ENCODE data around the gene ARSJ.
A peak's percentile ranks its signal among the peaks of the same experiment; 100 is the strongest.

Gene ARSJ

DNA sequence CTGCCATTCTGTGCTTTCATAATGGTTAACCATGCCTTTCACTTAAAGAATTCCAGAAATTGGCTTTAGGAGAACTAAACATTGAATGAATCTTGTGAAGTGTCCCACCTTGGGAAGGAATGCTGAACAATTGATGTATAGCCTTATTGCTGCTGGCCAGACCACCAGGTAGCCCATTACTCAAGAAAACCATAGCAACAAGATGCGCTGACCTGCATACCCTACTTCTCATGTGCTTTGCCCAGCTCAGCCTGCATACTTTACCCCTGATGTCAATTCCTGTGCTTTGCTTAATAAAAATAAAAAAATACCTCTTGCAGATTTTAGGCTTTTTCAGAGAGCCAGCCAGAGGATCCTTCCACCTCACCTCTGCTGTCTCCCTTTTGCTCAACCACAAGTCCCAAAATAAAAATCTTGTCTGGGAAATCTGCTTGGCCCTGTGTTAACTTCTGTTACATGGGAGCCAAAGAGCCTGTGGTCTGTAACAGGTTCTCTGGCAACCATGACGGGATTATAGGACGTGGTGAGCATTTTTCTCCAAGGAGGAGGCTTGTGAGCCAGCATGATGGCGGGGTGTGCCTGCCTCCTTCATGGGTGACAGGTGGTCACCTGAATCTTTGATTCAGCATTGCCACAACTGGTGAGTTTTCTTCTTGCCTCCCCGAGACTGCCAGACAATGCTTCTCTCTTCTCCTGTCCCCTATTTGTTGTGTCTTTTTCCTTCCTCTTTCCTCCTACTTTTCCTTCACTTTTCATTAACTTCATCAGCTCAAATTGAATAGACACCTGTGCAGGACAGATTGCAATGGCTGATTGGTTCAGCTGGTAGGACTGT lies 106.8 kb downstream of the ARSJ start:
- no peak for TF ChIP-seq CTCF (IDR thresholded peaks at IDR 0.05; ENCODE audit: low read depth, low read length)
- in situ Hi-C loops (cut with HindIII; ENCODE audit: low sequenced_read_pairs): no loop called here
- H3K4me3 ChIP-seq (ENCODE audit: low read depth, low read length): no peak overlapping the region
- DNase-seq (ENCODE audit: low read depth, low spot score): peak; percentile 47

DNA sequence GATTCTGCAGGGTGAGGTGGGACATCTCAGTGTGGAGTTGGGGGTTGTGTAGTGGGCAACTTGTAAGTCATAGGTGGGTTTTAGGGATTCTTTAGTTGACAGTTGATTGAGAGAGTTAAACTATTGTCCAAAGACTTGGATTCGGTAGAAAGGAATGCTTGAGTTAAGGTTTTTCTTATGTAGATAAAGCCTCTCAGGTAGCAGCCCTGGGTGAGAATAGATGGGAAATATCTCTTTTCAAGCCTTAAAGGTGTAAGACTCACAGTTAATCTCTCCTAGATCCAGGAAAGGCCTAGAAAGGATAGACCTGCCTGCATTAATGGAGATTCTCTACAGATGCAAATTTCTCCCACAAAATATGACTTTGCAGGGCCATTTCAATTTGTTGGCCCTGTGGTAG lies 108.4 kb downstream of the ARSJ start:
- no peak overlapping the region for H3K4me3 ChIP-seq (ENCODE audit: low read depth, low read length)
- in situ Hi-C loops (cut with HindIII; ENCODE audit: low sequenced_read_pairs): no loop called here
- no peak for TF ChIP-seq CTCF (IDR thresholded peaks at IDR 0.05; ENCODE audit: low read depth, low read length)
- no peak for DNase-seq (ENCODE audit: low read depth, low spot score)

GRCh38 chr4:113869743-113870375 lies 109.6 kb downstream of the ARSJ start:
- no peak for TF ChIP-seq CTCF (IDR thresholded peaks at IDR 0.05; ENCODE audit: low read depth, low read length)
- no peak overlapping the region for H3K4me3 ChIP-seq (ENCODE audit: low read depth, low read length)
- in situ Hi-C loops (cut with HindIII; ENCODE audit: low sequenced_read_pairs): no loop called here
- DNase-seq (ENCODE audit: low read depth, low spot score): peak; percentile 61

GRCh38 chr4:113866611-113867010 lies 112.8 kb downstream of the ARSJ start:
- in situ Hi-C loops (cut with HindIII; ENCODE audit: low sequenced_read_pairs): no loop called here
- H3K4me3 ChIP-seq (ENCODE audit: low read depth, low read length): no peak overlapping the region
- TF ChIP-seq CTCF (IDR thresholded peaks at IDR 0.05; ENCODE audit: low read depth, low read length): no peak
- no peak for DNase-seq (ENCODE audit: low read depth, low spot score)

DNA sequence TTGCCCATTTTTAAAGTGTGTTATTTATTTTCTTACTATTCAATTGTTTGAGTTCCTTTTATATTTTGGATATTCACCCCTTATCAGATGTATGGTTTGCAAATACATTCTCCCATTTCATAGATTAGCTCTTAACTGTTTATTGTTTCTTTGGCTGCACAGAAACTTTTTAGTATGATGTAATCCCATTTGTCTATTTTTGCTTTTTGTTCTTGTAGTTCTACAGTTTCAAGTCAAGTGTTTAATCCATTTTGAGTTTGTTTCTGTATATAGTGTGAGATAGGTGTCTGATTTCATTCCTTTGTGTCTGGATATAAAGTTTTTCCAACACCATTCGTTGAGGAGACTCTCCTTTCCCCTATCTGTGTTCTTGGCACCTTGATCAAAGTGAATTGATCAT lies 120.5 kb downstream of the ARSJ start:
- DNase-seq (ENCODE audit: low read depth, low spot score): no peak
- H3K4me3 ChIP-seq (ENCODE audit: low read depth, low read length): no peak overlapping the region
- in situ Hi-C loops (cut with HindIII; ENCODE audit: low sequenced_read_pairs): no loop called here
- no peak for TF ChIP-seq CTCF (IDR thresholded peaks at IDR 0.05; ENCODE audit: low read depth, low read length)

GRCh38 chr4:113851816-113852215 lies 127.6 kb downstream of the ARSJ start:
- in situ Hi-C loops (cut with HindIII; ENCODE audit: low sequenced_read_pairs): no loop called here
- no peak for DNase-seq (ENCODE audit: low read depth, low spot score)
- TF ChIP-seq CTCF (IDR thresholded peaks at IDR 0.05; ENCODE audit: low read depth, low read length): no peak
- no peak overlapping the region for H3K4me3 ChIP-seq (ENCODE audit: low read depth, low read length)
